GM21367 (cell line): ENCODE results near the gene MSL3.

Source experiments
- ATAC-seq: cut with Tn5 transposase; IDR thresholded peaks from one replicate; pipeline ENCODE4 v1.9.1; 2021; ENCODE audit not compliant: unreplicated experiment

The MSL3 gene

GRCh38 chrX:11758400-11759171 is 549 bp downstream of the MSL3 start:
- ATAC-seq = peak; percentile 41

DNA sequence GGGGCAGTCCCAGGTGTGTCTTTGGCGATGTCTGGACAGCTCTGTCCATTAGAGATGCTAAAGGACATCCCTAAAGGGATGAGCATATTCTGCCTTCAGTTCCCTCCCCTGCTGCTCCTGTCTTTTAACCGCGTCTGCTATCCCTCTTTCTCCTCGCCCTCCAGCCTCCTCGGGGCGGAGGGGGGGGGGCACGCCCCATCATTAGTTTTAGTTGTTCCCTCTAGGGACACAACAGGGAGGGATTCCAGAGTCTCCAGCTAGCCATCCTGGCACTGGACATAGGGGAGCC is 1.1 kb downstream of the MSL3 start:
- no peak for ATAC-seq

- ATAC-seq = peak; percentile 64
These were observed 1.6 kb downstream of the MSL3 start for GRCh38 chrX:11759461-11760311.

DNA sequence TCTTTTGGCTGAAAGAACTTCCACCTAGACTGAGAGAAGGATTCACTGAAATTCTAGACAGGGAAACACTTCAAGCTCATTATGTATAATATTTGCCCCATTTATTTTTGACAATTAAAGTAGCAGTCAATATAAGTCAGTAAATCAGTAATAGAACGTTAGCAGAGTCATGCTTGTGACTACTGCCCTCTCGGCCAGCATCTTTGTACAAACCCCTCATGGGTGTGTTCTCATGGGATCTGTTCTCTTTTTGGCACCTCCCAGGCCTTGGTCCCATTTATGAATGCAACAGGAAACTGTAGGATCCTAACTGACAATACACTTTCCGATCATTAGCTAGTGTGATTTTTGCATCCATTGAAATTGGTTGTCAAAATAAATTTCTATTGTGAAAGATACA is 2.9 kb downstream of the MSL3 start:
- no peak for ATAC-seq

DNA sequence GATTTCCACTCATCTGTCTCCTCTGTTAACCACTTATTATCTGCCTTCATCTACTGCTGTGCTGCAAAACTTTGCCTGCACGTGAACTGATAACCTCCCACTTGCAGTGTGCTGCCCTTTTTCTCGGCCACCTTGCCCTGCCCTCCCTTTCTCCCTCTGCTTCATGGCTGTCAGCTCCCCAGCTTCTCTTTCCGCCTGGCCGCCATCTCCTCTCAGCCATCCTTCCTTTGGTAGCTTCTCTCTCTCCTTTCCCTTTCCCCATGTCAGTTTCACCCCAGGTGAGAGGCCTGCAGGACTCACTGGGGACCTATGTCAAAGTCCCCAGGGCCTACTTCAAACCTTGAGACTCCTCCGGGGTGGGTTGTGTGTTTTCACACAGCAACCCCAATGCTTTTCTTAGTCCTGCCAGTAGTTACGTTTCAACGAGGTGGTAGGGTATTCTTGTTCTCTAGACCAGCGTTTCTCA is 6.6 kb downstream of the MSL3 start:
- no peak for ATAC-seq

GRCh38 chrX:11765449-11765848 is 7.4 kb downstream of the MSL3 start:
- no peak for ATAC-seq

DNA sequence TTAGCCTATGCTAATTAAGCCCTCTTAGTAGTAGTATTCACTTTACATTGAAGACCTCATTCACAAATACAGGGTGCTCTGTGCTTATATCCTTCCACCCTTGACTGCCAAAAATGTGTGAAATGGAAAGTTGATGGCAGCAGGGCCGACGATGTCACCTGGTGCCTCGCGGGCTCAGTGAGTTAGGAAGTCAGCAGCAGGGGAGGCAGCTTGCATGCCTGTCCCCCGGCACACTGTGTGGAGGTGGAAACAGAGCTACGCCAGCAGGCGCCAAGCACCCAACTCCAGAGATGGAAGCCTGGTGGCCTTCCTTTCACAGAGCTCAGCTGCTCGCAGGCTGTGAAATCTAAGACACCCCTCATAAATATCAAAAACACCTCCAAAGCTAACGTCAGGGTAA is 8.4 kb downstream of the MSL3 start:
- no peak for ATAC-seq

GRCh38 chrX:11768039-11768438 is 10.0 kb downstream of the MSL3 start:
- peak; percentile 78 for ATAC-seq

DNA sequence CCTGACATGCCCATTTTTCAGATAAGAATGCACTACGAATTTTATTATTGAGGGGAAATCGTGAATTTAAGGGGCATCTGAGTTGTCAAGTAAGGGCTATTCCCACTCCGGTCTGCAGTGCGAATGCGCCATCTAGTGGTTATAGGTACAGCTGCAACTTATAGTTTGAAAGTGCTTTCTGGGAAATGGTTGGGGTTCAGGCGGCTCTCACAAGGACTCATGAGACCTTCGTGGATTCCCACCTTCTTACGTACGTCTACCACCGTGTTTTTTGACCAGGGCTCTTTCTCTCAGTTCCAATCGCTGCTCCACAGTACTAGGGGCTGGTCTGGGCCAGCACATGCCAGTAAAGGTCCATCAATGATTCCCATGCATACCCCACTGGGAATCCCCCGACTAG is 12.3 kb downstream of the MSL3 start:
- ATAC-seq = no peak

DNA sequence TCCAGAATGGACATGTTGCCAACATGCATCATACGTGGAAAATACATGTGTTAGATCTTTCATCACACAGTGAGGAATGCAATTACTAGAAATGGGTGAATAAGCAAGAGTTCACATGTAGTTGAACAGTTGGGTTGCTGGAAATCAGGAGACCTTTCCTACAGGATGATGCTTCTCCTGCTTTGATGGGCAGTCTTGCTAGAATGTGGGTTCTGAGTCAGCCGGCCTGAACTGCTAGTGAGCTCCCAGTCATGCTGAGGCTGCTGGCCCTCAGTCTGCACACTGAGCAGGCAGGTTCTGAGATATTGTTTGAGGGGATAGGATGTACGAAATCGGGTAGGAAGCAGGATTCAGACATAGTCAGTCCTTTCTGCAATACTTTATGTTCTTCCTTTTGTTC is 20.2 kb downstream of the MSL3 start:
- ATAC-seq = no peak

DNA sequence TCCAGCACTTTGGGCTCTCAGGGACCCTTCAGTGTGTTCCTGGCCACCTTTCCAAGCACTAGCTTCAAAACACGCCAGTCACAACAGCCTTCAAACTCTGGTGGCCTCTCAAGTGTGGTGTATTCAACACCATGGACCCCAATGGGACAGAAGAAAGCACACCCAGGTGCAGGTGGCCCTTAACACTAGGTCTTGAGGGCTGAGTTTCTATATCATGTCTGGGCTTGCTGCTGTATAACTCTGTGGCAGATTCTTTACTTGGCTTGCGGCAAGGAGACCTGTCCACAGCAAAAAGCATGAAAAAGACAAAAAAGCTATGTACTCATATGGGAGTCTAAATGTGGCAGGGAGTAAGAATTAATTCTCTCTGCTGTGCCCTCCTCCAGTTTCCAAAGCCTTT is 23.1 kb downstream of the MSL3 start:
- ATAC-seq = no peak

DNA sequence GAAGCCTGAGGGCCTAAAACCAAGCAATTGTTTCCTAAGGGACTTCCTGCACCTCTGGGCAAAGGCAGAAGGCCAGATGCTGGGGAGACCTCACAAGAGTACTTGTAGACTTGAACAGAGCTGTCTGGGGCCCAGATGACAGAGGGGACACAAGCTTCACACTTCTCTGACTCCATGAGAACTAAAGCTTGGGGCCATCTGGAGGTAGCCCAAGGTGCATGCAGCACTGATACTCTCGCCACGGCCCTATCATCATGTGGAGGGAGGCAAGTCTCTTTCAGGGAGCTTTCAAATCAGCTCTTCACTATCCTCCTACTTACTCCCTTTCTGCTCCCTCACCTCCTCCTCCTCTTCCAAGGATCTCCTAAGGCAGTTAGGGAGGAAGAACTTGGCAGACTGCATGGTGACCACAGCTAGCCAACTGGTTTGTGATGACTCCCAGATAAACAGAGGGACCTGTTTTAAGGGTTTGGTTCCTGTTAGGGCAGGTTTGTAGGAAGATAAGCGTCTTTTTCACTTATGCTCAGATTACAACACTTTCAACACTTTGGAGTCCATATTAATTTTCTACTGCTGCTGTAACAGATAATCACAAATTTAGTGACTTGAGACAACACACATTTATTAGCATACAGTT is 23.8 kb downstream of the MSL3 start:
- ATAC-seq = no peak

DNA sequence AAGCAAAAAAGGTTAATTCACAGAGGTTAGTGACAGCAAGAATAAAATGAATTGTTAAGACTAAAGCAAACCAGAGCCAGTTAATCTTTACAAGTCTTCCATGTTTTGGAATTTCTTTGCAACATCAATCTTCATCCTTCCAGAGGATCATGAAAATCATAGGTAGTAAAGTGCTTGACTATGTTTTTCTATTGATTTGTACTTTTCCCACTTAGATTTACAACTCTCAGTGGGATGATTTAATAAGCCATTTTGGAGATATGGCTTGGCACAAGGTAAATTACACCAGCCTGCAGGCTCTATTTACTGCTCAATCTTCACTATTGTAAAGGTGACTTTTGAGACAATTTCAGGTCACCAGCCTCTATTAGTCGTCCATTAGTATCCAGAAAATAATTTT is 26.5 kb downstream of the MSL3 start:
- no peak for ATAC-seq

GRCh38 chrX:11786862-11787261 is 28.8 kb downstream of the MSL3 start:
- no peak for ATAC-seq

GRCh38 chrX:11787564-11787963 is 29.5 kb downstream of the MSL3 start:
- ATAC-seq = peak; percentile 62

- no peak for ATAC-seq
These were observed 31.8 kb downstream of the MSL3 start for GRCh38 chrX:11789809-11790208.

DNA sequence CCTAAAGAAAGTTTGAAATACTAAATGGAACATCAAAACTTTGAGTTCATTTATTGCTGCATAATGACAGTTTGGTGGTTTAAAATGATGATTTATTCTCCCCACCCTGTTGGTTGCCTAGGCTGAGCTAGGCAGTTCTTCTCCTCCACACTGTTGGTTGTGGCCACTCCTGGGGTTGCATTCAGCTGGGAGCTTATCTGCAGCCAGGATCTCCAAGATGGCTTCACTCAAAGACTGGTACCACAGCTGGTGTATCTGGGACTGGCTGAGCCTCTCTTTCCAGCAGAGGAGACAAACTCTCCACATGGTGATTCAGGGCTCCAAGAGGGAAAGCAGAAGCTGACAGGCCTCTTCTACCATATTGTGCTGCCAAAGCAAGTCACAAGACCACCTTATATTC is 33.1 kb downstream of the MSL3 start:
- no peak for ATAC-seq

- no peak for ATAC-seq
These were observed 33.5 kb downstream of the MSL3 start for GRCh38 chrX:11791537-11791936.

DNA sequence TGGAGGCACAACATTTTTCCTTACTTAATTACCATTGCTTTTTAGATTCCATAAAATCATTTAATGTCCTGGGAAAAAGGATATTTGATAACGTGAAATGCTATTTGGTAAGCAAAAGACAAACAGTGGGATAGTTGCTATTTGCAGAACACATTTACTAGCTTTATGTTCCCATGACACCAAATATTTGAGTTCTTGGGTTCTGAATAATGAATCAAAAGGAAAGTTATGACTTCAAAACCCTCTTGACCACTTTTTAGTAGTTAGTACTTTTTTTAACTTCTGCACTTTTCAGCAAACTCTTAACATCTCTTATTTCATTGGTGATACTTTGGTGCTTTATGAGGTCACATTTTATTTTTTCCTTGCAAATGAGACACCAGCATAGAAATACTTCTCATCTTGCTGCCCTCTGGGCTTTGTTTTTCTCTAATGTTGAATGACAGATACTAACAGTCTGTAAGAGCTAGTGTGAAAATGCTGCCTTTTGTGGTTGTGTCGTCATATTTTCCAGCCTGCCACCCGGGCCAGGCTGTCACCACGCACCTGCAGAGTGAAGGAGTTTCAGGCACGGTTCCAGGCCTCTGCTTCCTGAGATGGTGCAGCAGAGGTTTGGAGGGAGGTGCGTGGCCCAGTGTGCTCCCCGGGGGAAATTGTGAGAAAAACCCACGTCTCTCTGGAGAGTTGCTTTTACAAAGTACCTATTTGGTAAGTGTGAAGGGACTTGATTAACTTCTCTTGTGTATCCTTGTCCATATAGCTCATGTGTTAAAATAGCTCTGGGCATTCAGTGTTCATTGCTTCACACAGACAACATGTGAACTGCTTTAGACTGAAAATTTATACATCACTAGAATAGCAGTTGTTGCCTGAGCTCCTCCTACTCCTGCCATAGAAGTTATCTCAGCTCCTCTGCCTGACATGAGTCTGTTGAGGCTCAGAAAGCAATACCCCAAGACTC is 34.7 kb downstream of the MSL3 start:
- peak; percentile 74 for ATAC-seq

DNA sequence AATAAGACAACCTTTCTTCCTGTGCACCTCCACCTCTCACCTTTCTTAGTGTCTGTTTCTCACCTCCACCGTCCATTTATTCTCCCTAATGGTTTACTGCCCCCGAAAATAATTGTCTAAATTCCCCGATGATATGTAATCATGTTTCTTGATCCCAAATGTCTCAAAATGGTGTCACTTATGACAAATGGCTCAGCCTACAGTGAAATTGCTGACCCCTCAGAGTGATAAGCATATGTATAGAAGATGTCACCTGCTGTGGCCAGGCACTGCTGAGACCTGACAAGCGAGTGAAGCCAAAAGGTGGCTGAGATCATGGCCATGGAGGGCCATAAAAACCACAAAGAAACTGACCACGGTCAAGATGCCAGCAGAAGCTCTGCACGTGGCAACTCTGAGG is 35.7 kb downstream of the MSL3 start:
- no peak for ATAC-seq

GRCh38 chrX:11813341-11813740 is 55.3 kb downstream of the MSL3 start:
- no peak for ATAC-seq
